Measurements from ENCODE around the gene FAM234B.

Gene FAM234B

GRCh38 chr12:13044002-13044905, at the start of gene FAM234B:
Gene FAM234B, plus strand, starts transcription at chr12:13044381. Its CDS starts 23 bp downstream, at chr12:13044404.
- DNase-seq = peak; percentile 89

GRCh38 chr12:12995088-12995487, 49.1 kb upstream of the FAM234B start:
- DNase-seq = no peak

- no peak for DNase-seq
These were observed 48.0 kb upstream of the FAM234B start for GRCh38 chr12:12996209-12996608.

GRCh38 chr12:12997156-12997555, 47.0 kb upstream of the FAM234B start:
- DNase-seq = no peak

GRCh38 chr12:12997734-12998133, 46.4 kb upstream of the FAM234B start:
- no peak for DNase-seq

- DNase-seq = no peak
These were observed 45.9 kb upstream of the FAM234B start for GRCh38 chr12:12998248-12998647.

- peak; percentile 39 for DNase-seq
These were observed 44.8 kb upstream of the FAM234B start for GRCh38 chr12:12999271-12999958.

- peak; percentile 99 for DNase-seq
These were observed 44.1 kb upstream of the FAM234B start, which contains the start of gene HEBP1 for GRCh38 chr12:12999959-13000615. Gene HEBP1, minus strand, starts transcription at chr12:13000265. Its CDS starts 151 bp downstream, at chr12:13000114.

- DNase-seq = peak; percentile 95
These were observed 43.6 kb upstream of the FAM234B start for GRCh38 chr12:13000616-13000924.

GRCh38 chr12:13000925-13001774, 43.0 kb upstream of the FAM234B start:
- DNase-seq = peak; percentile 89

- DNase-seq = no peak
These were observed 42.5 kb upstream of the FAM234B start for GRCh38 chr12:13001775-13002040.

- peak; percentile 28 for DNase-seq
These were observed 41.7 kb upstream of the FAM234B start for GRCh38 chr12:13002301-13003097.

- DNase-seq = no peak
These were observed 39.8 kb upstream of the FAM234B start for GRCh38 chr12:13004361-13004760.

- no peak for DNase-seq
These were observed 39.2 kb upstream of the FAM234B start for GRCh38 chr12:13004986-13005385.

- DNase-seq = no peak
These were observed 38.5 kb upstream of the FAM234B start for GRCh38 chr12:13005649-13006048.

- DNase-seq = no peak
These were observed 36.5 kb upstream of the FAM234B start for GRCh38 chr12:13007496-13008233.

GRCh38 chr12:13008741-13009380, 35.3 kb upstream of the FAM234B start:
- DNase-seq = no peak

- no peak for DNase-seq
These were observed 33.1 kb upstream of the FAM234B start for GRCh38 chr12:13011098-13011497.

- no peak for DNase-seq
These were observed 21.3 kb upstream of the FAM234B start for GRCh38 chr12:13022851-13023271.

GRCh38 chr12:13023811-13024530, 20.2 kb upstream of the FAM234B start:
- DNase-seq = peak; percentile 80
